GM21576 (cell line): Measurements from ENCODE around the gene FAM227A.

Experiments
- ATAC-seq: cut with Tn5 transposase; IDR thresholded peaks from one replicate; pipeline ENCODE4 v1.9.1; 2021; ENCODE audit warnings: mild to moderate bottlenecking, moderate library complexity; ENCODE audit not compliant: unreplicated experiment

FAM227A gene

DNA sequence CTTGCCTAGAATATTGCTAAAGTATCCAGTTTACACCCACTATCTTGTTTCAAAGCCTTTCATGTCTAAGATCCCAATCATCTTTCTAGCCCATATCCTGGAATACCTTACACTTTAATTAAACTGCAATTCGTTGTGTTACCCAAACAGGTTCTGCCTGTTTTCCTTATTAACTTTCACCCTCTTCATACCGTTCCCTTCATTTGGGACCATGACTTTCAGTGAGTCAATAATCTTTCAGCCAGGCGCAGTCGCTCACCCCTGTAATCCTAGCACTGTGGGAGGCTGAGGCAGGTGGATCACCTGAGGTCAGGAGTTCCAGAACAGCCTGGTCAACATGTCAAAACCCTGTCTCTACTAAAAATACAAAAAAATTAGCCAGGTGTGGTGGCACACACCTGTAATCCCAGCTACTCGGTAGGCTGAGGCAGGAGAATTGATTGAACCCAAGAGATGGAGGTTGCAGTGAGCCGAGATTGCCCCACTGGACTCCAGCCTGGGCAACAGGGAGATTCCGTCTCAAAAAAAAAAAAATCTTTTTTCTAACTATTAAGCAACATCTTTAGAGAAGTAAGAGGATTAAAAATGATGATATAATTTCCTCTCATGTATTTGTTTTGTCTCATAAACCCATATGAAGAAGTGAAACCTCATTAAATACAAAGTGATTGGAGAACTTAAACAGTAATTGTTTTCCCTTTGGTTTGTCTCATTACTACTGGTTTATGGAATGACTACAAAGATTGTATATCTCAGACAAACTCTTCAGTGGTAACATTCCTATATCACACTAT is 106.9 kb downstream of the FAM227A start:
- no peak for ATAC-seq

DNA sequence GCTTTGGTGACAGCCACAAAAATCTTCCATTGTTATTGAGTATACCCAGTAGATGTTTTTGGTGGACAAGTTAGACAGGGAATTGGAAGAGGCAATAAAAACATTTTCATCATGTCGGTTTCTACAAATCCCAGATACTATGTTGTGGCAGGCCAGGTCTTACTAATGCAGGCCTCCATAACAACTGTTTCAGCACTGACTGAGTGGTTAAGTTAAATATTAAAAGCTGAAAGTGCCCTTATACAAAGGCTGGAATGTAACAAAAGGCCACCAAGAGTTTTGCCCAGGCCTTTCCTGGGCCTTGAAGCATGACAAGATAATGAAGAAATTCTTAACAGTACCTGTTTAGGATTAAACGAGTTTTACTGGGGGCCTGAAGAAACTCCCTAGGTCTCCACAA is 115.5 kb downstream of the FAM227A start:
- no peak for ATAC-seq

DNA sequence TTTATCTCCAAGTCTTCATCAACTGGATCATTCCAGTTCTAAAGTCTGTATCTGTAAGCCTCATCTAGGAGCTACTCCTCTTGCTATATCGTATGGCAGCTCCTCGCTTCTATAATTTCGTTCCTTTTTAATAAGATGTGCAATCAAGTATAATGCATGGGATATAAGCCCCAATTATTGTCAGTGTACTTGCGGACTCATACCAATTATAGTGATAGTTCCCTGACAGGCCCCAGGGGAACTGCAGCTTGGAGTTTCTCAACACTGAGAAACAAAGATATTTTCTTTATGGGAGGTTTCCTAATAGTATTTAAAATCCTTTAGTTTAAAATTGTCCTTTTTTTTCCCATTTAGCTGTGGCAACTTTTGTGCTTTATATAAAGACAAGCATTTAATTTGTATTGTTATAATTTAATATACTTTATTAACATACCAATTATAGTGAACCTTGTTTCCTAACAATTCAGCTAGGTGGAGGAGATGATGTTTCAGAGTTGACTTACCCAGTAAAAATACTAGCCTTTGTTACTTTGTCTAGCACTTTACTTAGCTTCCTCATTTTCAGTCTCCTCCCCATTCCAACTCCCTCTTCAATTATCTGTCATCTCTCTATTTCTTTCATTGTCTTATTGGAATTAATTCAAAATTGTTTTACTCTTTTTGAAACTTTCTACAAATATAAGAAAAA is 124.8 kb downstream of the FAM227A start:
- no peak for ATAC-seq
